GM12878 (cell line): Measurements from ENCODE around the gene HID1. TPM values are rescaled to one million over a fixed set of nuclear protein-coding genes. Genes with fewer than 3 reads are reported as not detected.

Source experiments
- polyA plus RNA-seq, 11 experiments: library from polyadenylated mRNA; depleted of rRNA in 4 of 11; unstranded in 6 of 11; stranded (reverse) in 5 of 11; fragments of >200 nt; fragmentation: Nextera tagmentation in 4 of 11; fragmentation: Illumina TruSeq in 1 of 11; extraction: Ambion mirVana in 4 of 11; extraction: Trizol in 1 of 11; gene quantifications; 1 replicate in 1 of 11; 2 replicates in 10 of 11; pipeline versions ENCODE4 v1.2.1 to v1.2.3, GENCODE V29; 2011 to 2016; ENCODE audit warnings: inconsistent platforms in 2 of 11, missing spikeins in 2 of 11, low read depth in 1 of 11
- total RNA-seq, 4 experiments: library from RNA; depleted of rRNA in 3 of 4; stranded (reverse); fragments of >200 nt in 3 of 4; fragmentation: Illumina TruSeq in 1 of 4; extraction: Trizol in 1 of 4; gene quantifications; 2 replicates each; pipeline versions ENCODE4 v1.2.1 to v1.2.3, GENCODE V29; 2013 to 2021

Gene HID1
- total and polyA plus RNA-seq, 10 of the 15 experiments (the other 5 are each of a cell fraction or from before 2014, with no cell fraction given) = 0.04 to 0.77 (median 0.32) TPM; not detected in 2

Other genes starting within 250 kb of the HID1 start
Only the 7 nearest of the 19 such genes appear.
- gene USH1G, start 49.5 kb downstream of the HID1 start, total RNA-seq (2014; rRNA removed) = 0.11 TPM in 1 of 2 replicates, not detected in the other
- gene USH1G, start 49.5 kb downstream of the HID1 start, total RNA-seq (2014; rRNA removed; fragmentation: Illumina TruSeq; extraction: Trizol) = not detected in 2 replicates
- gene USH1G, start 49.5 kb downstream of the HID1 start, total RNA-seq (2021) = 0.05 TPM in 1 of 2 replicates, not detected in the other
- 0.22 and 0.62 TPM in 2 replicates for gene USH1G, start 49.5 kb downstream of the HID1 start, polyA plus RNA-seq (2011; rRNA removed)
- not detected in 2 replicates for gene USH1G, start 49.5 kb downstream of the HID1 start, polyA plus RNA-seq (2014; fragmentation: Illumina TruSeq; extraction: Trizol)
- gene USH1G, start 49.5 kb downstream of the HID1 start, polyA plus RNA-seq (2014; fragmentation: Nextera tagmentation; extraction: Ambion mirVana) = not detected
- not detected in 2 replicates for gene USH1G, start 49.5 kb downstream of the HID1 start, polyA plus RNA-seq (2014; rRNA removed)
- gene USH1G, start 49.5 kb downstream of the HID1 start, polyA plus RNA-seq (2016; fragmentation: Nextera tagmentation; extraction: Ambion mirVana) = under 1 TPM in 1 of 2 experiments, not detected in 1; 0.09 TPM
- not detected in 2 replicates for gene OTOP2, start 48.5 kb downstream of the HID1 start, total RNA-seq (2014; rRNA removed)
- gene OTOP2, start 48.5 kb downstream of the HID1 start, total RNA-seq (2014; rRNA removed; fragmentation: Illumina TruSeq; extraction: Trizol) = not detected in 2 replicates
- gene OTOP2, start 48.5 kb downstream of the HID1 start, total RNA-seq (2021) = not detected in 2 replicates
- not detected in 2 replicates for gene OTOP2, start 48.5 kb downstream of the HID1 start, polyA plus RNA-seq (2011; rRNA removed)
- not detected in 2 replicates for gene OTOP2, start 48.5 kb downstream of the HID1 start, polyA plus RNA-seq (2014; fragmentation: Illumina TruSeq; extraction: Trizol)
- gene OTOP2, start 48.5 kb downstream of the HID1 start, polyA plus RNA-seq (2014; fragmentation: Nextera tagmentation; extraction: Ambion mirVana) = not detected
- gene OTOP2, start 48.5 kb downstream of the HID1 start, polyA plus RNA-seq (2014; rRNA removed) = not detected in 2 replicates
- gene OTOP2, start 48.5 kb downstream of the HID1 start, polyA plus RNA-seq (2016; fragmentation: Nextera tagmentation; extraction: Ambion mirVana) = not detected
- not detected in 2 replicates for gene OTOP3, start 36.9 kb downstream of the HID1 start, total RNA-seq (2014; rRNA removed)
- gene OTOP3, start 36.9 kb downstream of the HID1 start, total RNA-seq (2014; rRNA removed; fragmentation: Illumina TruSeq; extraction: Trizol) = not detected in 2 replicates
- gene OTOP3, start 36.9 kb downstream of the HID1 start, total RNA-seq (2021) = not detected in 2 replicates
- gene OTOP3, start 36.9 kb downstream of the HID1 start, polyA plus RNA-seq (2011; rRNA removed) = 0.03 TPM in 1 of 2 replicates, not detected in the other
- gene OTOP3, start 36.9 kb downstream of the HID1 start, polyA plus RNA-seq (2014; fragmentation: Illumina TruSeq; extraction: Trizol) = not detected in 2 replicates
- not detected for gene OTOP3, start 36.9 kb downstream of the HID1 start, polyA plus RNA-seq (2014; fragmentation: Nextera tagmentation; extraction: Ambion mirVana)
- gene OTOP3, start 36.9 kb downstream of the HID1 start, polyA plus RNA-seq (2014; rRNA removed) = 0.06 TPM in 1 of 2 replicates, not detected in the other
- not detected for gene OTOP3, start 36.9 kb downstream of the HID1 start, polyA plus RNA-seq (2016; fragmentation: Nextera tagmentation; extraction: Ambion mirVana)
- gene CDR2L, start 14.9 kb upstream of the HID1 start, total RNA-seq (2014; rRNA removed) = 0.05 TPM in 1 of 2 replicates, not detected in the other
- 0.04 TPM in 1 of 2 replicates, not detected in the other for gene CDR2L, start 14.9 kb upstream of the HID1 start, total RNA-seq (2014; rRNA removed; fragmentation: Illumina TruSeq; extraction: Trizol)
- 0.05 and 0.18 TPM in 2 replicates for gene CDR2L, start 14.9 kb upstream of the HID1 start, total RNA-seq (2021)
- gene CDR2L, start 14.9 kb upstream of the HID1 start, polyA plus RNA-seq (2011; rRNA removed) = 0.03 TPM in 1 of 2 replicates, not detected in the other
- gene CDR2L, start 14.9 kb upstream of the HID1 start, polyA plus RNA-seq (2014; fragmentation: Illumina TruSeq; extraction: Trizol) = not detected in 2 replicates
- not detected for gene CDR2L, start 14.9 kb upstream of the HID1 start, polyA plus RNA-seq (2014; fragmentation: Nextera tagmentation; extraction: Ambion mirVana)
- gene CDR2L, start 14.9 kb upstream of the HID1 start, polyA plus RNA-seq (2014; rRNA removed) = 0.03 TPM in 1 of 2 replicates, not detected in the other
- gene CDR2L, start 14.9 kb upstream of the HID1 start, polyA plus RNA-seq (2016; fragmentation: Nextera tagmentation; extraction: Ambion mirVana) = under 1 TPM in 1 of 2 experiments, not detected in 1; 0.04 TPM
- gene MRPL58, start 39.9 kb upstream of the HID1 start, total RNA-seq (2014; rRNA removed) = 64.3 and 65.6 TPM in 2 replicates
- gene MRPL58, start 39.9 kb upstream of the HID1 start, total RNA-seq (2014; rRNA removed; fragmentation: Illumina TruSeq; extraction: Trizol) = 39.5 and 46.3 TPM in 2 replicates
- 43.0 and 44.0 TPM in 2 replicates for gene MRPL58, start 39.9 kb upstream of the HID1 start, total RNA-seq (2021)
- gene MRPL58, start 39.9 kb upstream of the HID1 start, polyA plus RNA-seq (2011; rRNA removed) = 53.5 and 60.3 TPM in 2 replicates
- gene MRPL58, start 39.9 kb upstream of the HID1 start, polyA plus RNA-seq (2014; fragmentation: Illumina TruSeq; extraction: Trizol) = 51.1 and 52.2 TPM in 2 replicates
- gene MRPL58, start 39.9 kb upstream of the HID1 start, polyA plus RNA-seq (2014; fragmentation: Nextera tagmentation; extraction: Ambion mirVana) = 10 to 100 TPM; 23.0 to 43.7 TPM
- gene MRPL58, start 39.9 kb upstream of the HID1 start, polyA plus RNA-seq (2014; rRNA removed) = 60.0 and 73.2 TPM in 2 replicates
- gene MRPL58, start 39.9 kb upstream of the HID1 start, polyA plus RNA-seq (2016; fragmentation: Nextera tagmentation; extraction: Ambion mirVana) = 10 to 100 TPM; 52.7 to 59.2 TPM
- gene ATP5PD, start 74.2 kb upstream of the HID1 start, total RNA-seq (2014; rRNA removed) = 201 and 218 TPM in 2 replicates
- gene ATP5PD, start 74.2 kb upstream of the HID1 start, total RNA-seq (2014; rRNA removed; fragmentation: Illumina TruSeq; extraction: Trizol) = 303 and 307 TPM in 2 replicates
- gene ATP5PD, start 74.2 kb upstream of the HID1 start, total RNA-seq (2021) = 209 and 218 TPM in 2 replicates
- gene ATP5PD, start 74.2 kb upstream of the HID1 start, polyA plus RNA-seq (2011; rRNA removed) = 172 and 241 TPM in 2 replicates
- 338 and 519 TPM in 2 replicates for gene ATP5PD, start 74.2 kb upstream of the HID1 start, polyA plus RNA-seq (2014; fragmentation: Illumina TruSeq; extraction: Trizol)
- 100 to 1,000 TPM; 710 to 772 TPM for gene ATP5PD, start 74.2 kb upstream of the HID1 start, polyA plus RNA-seq (2014; fragmentation: Nextera tagmentation; extraction: Ambion mirVana)
- 186 and 195 TPM in 2 replicates for gene ATP5PD, start 74.2 kb upstream of the HID1 start, polyA plus RNA-seq (2014; rRNA removed)
- 100 to 1,000 TPM; 436 to 445 TPM for gene ATP5PD, start 74.2 kb upstream of the HID1 start, polyA plus RNA-seq (2016; fragmentation: Nextera tagmentation; extraction: Ambion mirVana)
- gene KCTD2, start 74.5 kb upstream of the HID1 start, total RNA-seq (2014; rRNA removed) = 13.6 and 14.2 TPM in 2 replicates
- 11.9 and 13.3 TPM in 2 replicates for gene KCTD2, start 74.5 kb upstream of the HID1 start, total RNA-seq (2014; rRNA removed; fragmentation: Illumina TruSeq; extraction: Trizol)
- 16.7 and 16.8 TPM in 2 replicates for gene KCTD2, start 74.5 kb upstream of the HID1 start, total RNA-seq (2021)
- 27.5 and 32.3 TPM in 2 replicates for gene KCTD2, start 74.5 kb upstream of the HID1 start, polyA plus RNA-seq (2011; rRNA removed)
- 17.3 and 20.0 TPM in 2 replicates for gene KCTD2, start 74.5 kb upstream of the HID1 start, polyA plus RNA-seq (2014; fragmentation: Illumina TruSeq; extraction: Trizol)
- gene KCTD2, start 74.5 kb upstream of the HID1 start, polyA plus RNA-seq (2014; fragmentation: Nextera tagmentation; extraction: Ambion mirVana) = 1 to 10 TPM; 1.5 to 2.2 TPM
- 15.6 and 16.1 TPM in 2 replicates for gene KCTD2, start 74.5 kb upstream of the HID1 start, polyA plus RNA-seq (2014; rRNA removed)
- gene KCTD2, start 74.5 kb upstream of the HID1 start, polyA plus RNA-seq (2016; fragmentation: Nextera tagmentation; extraction: Ambion mirVana) = 1 to 10 TPM; 1.5 to 4.5 TPM